Right hindlimb (tissue), 1 donor: Measurements from ENCODE around the gene PRKD1.
A peak's percentile ranks its signal among the peaks of the same experiment; 100 is the strongest.

Experiments
- DNase-seq: peaks from one replicate; pipeline ENCODE4 v3.0.0-alpha.2; 2018

The PRKD1 gene

DNA sequence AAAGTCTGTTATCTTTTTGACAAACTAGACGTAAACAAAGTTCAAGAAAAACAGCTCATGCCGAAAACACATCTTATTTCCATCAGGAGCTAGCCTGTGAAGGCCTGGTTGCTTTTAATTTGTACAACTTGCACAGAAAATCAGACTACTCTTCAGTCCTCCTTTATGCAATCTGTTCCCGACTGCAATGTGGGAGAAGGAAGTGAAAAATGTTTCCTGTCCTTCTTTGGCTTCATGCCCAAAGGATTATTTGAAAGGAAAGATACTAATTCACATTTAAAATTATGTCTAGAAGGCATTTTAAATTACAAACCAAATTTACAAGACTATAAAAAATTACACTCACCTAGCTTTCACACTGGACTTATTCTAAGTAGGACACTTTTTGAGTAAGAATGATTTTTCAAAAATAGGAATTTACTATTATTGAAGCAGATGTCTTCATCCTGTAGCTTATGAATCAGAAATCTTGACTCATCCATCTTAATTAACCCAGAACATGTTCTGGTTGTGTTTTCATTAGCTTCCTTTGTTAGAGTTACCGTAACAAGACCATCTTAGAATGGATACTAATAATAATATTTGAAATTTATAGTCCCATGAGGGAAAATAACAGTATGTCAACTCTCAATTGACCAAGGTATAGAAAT is 272.6 kb downstream of the PRKD1 start:
- no peak for DNase-seq

DNA sequence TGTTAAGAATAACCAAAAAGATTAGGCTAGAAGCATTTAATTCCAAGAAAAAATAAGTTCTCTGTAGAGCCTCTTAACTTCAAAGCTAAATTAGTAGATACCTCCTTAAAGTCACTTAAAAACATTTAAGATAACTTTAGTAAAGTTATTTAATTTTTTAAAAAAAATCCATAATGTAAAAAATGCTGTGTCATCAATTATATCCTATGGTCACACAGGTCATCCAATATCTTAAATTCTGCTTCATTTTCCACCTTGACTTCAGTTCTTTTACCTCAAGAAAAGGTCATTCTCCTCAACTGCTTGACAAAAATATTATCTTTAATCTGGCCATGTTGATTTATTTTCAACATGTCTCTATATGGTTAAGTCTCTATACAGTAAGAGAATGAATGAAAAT is 274.3 kb downstream of the PRKD1 start:
- DNase-seq, result no peak

DNA sequence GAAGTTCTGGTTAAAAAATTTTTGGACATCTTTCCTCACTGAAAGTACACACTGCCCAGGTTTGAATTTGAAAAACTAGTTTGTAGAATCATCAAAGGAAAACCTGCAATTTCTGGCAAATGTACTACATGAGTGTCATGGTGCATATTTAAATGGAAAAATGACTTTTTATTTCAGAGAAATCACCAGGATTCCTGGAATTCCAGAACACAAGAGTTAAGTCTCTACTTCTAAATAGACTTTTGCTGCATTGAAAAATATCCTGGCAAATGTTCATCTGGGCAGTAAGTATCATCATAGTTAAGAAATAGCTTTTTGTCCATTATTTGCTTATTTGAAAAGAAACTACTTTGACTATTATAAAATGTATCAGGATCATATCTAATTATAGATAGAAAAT is 275.1 kb downstream of the PRKD1 start:
- no peak for DNase-seq

DNA sequence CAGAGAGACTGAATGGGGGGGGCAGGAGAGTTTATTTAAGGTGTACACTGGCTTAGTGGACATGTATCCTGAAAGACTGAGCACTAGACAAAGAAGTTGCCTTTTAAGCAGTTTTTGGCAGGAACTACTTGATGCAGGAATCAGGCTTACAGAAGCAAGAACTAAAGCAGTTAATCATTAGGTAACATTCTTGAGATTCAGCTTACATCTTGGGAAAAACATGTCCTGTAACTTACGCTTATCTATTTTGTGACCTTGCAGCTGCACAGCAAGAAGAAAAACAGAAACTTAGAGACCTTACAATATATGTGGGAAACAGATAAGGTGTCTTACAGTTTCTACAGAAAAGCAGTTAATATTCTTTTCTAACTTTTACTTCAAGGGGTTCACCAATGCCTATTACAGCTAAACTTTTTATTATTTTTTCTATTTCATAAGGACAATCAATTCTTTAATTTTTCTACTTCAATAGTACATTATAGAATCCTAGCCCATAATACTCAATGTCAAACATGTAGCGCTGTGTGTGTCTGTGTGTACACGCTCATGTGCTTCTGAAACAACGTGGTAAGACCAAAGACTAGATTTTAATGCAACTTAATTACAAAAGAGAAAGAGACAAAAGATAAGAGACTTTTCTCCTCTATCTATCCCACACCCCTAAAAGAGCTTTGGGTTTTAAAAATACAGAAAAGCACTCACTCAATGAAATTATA is 276.9 kb downstream of the PRKD1 start:
- DNase-seq, result no peak

DNA sequence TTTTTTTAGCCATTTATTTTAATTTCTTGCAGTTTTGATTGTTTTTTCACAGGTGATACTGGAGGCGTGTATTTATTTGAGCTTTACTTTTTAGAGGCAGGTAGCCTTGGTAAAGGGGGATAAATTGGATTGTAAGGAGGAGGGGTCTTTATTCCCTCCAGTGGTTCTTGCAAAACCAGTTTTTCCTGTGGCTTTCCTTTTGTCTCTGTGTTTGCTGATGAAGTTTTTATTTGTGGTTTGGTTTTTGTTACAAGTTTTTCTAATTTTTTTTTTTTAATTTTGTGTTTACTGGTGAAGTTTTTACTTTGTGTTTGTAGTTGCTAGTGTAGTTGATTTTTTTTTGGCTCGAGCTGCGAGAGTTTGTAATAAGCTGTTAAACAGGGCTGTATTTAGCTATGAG is 278.5 kb downstream of the PRKD1 start:
- DNase-seq, result no peak

DNA sequence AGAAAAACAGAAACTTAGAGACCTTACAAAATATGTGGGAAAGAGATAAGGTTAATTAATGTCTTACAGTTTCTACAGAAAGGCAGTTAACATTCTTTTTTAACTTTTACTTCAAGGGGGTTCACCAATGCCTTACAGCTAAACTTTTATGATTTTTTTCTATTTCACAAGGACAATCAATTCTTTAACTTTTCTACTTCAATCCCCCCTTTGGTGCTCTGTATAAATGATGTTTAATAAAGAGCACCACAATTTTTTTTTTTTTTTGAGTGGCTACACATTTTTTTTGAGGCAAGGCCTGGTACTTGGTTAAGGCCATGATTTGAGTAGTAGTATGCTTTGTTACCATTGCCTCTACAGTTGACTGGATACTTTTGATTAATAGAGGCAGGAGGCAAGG is 279.6 kb downstream of the PRKD1 start:
- DNase-seq, result no peak

DNA sequence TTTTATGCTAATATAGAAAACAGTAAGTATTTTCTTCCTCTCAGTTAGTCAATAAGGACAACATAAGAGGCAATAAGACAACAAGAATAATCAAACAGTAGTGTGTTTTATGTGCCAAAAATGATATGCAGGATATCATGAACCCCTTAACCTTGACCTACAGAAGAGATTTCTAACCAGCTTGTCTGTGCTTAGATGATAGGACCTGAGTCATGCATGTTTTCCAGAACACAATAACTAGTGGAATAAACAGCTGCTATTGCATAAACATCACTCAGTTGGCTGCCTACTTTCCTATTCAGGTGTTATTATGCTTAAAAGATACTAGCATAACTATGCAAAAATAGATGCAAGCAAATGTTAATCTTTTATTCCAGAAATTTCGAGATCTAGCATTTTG is 282.5 kb downstream of the PRKD1 start:
- no peak for DNase-seq

DNA sequence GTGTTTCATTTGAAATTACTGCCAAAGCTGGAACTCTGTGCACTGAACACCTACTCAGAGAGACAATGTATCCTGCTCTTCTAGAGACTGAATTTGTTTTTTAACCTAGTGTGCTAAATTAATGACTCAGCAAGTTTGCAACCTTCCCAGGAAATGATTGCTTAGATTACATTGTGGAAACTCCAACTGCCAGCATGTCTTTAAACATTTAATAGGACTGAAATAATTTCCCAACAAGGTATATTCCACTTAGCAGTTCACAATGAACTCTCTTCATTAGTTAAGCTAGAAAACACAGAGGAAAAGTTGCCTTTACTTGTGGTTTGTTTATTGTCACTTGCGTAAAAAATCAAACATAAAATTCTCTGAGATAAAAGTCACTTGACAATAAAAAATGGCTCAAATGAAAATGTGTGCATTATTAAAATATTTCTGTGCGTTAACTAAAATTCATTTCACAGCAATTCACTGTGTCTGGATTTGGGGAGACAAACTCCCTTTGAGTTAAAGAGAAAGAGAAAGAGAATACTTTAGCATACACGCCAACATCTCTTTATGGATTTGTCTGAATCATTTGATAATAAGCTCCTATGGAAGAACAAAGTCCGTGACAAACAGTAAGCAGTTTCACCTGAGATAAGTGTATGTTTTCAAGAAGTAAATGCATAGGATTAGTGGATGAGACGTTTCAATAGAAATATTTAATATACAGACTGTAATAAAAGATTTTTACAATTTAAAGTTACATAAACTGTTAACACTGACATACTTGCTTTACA is 284.0 kb downstream of the PRKD1 start:
- DNase-seq, result no peak

DNA sequence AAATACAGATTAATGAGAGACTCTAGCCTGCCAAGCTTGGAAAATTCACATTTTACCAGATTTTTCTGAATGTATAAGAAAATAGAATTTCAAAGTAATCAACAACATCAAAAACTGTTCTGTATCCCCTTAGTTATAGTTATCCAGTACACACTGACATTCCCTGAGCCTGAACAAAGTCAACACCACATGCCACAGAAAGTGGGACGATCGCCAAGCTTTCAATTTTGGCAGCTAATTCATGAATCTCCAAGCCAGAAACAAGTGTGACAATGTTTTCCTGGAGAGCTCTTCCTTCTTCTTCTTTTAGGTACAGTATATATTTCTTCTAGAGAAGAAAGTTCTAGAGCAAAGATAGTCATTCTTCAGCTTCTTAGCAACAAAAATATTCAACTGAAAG is 290.2 kb downstream of the PRKD1 start:
- DNase-seq, result peak; percentile 49

DNA sequence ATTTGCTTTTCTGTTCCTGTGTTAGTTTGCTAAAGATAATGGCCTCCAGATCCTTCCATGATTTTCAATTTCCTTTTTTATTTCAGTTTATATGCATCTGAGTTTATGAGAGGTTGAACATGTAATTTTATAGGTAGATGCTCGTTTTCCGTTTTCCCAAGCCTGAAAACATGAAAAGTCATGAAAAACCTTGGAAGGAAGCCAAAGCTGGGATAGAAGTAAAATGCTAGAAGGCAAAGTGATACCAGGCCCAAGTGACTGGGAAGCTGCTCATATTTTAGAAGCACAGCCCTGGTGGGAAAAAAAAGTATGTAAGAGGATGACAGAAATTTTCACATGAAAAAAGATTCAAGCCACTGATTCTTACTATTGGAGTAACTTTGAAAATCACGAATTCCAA is 290.8 kb downstream of the PRKD1 start:
- DNase-seq, result no peak

DNA sequence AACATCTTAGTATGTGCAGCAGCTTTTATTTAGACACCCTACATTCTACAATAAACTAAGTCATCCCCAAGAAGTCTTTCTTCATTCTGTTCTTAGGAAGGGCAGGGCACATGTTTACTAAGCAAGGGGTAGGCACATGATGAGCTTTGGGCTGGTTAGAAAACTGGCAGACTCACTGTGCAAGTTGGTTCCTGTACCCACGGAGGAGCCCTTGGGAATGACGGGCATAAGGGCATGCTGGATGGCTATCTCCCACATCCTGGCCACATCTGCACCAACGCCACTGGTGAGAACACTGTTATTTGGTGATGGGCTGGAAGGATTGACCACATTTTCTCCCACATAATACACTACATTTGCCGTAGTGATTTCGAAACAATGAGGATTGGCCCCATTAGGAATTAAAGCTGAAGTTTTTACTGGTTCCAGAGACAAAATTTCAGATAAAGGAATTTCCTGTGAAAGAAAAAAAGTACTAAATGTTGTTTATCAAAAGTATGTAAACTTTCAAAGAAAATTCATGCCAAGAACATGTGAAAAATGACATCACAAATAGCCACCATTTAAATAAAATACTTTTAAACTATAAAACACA is 297.0 kb downstream of the PRKD1 start:
- DNase-seq, result no peak

DNA sequence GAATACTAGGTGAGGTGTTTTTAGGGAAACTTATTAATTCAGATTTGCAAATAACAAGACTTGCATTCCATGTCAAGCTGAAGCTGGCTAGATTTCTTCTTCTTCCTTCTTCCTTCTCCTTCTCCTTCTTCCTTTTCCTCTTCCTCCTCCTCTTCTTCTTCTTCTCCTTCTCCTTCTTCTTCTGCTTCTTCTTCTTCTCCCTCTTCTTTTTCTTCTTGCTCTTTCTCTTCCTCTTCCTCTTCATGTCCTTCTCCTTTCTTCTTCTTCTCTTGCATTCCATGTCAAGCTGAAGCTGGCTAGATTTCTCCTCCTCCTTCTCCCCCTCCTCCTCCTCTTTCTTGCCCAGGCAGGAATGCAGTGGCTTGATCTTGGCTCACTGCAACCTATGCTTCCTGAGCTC is 297.8 kb downstream of the PRKD1 start:
- no peak for DNase-seq

DNA sequence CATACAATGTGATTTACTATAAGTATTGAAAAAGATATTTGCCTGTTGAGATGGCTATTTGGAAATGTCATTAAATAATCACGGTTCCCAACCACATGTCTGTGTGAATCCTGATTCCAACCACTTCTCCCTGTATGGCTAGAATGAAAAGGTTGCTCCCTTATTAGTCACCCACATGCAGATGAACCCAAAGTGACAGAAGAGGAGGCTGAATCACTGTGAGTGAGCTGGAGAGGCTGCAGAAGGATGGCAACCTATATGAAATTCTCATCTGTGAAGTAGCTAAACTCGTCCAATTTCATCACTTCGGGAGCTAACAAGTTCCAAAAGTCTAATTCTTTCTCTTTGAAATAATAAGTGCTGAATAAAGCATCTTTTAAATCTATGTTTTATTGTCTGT is 300.5 kb downstream of the PRKD1 start:
- DNase-seq, result no peak

DNA sequence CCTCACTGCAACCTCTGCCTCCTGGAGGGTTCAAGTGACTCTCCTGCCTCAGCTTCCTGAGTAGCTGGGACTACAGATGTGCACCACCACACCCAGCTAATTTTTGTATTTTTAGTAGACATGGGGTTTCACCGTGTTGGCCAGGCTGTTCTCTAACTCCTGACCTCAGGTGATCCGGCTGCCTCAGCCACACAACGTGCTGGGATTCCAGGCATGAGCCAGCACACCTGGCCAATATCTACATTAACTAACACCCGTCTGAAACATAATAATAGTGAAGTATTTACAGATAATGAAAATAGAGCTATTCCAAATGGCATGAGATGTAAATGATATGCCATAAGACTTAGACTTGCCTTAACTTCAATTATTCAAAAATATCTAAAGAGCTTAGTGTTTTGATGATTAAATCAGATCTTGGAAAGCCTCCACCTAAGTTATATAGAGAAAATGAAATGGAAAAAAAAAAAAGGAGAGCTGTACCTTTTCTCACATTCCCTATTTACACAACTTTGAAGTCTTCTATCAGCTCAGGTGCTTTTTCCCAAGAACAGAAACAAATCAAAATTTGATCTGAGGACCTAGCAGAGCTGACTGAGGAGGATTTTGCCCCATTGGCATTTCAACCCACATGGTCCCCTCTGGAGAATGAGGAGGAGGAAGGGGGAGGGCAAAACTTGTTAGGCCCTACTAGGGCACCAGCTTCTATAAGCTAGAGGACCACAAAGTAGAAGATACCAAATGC is 309.2 kb downstream of the PRKD1 start:
- DNase-seq, result no peak

DNA sequence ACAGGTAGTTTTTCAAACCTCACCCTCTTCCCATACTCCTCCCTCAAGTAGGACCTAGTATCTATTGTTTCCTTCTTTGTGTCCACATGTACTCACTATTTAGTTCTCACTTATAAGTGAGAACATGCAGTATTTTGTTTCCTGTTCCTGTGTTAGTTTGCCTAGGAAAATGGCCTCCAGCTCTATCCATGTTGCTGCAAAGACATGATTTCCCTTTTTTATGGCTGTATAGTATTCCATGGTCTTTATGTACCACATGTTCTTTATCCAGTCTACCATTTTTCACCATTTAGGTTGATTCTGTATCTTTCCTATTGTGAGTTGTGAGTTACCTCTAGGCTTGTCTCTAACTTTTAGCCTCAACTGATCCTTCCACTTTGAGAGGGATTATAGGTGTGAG is 310.7 kb downstream of the PRKD1 start:
- no peak for DNase-seq

DNA sequence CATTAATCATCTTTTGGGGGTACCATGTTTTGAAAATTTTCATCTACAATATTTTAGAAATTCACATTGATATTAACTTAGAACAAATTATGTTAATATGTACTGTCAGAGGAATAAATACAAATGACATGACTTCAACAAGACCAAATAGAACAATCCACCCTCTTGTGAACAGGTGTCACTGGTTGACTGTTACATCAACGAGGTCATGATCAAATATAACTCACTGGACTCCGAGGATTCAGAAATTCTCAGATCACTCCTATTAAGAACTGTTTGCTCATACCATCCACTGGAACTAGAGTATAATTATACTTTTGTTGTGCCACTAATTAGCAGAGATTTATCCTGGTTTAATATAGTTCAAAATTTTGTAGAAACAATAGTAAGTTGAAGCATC is 318.8 kb downstream of the PRKD1 start:
- no peak for DNase-seq

DNA sequence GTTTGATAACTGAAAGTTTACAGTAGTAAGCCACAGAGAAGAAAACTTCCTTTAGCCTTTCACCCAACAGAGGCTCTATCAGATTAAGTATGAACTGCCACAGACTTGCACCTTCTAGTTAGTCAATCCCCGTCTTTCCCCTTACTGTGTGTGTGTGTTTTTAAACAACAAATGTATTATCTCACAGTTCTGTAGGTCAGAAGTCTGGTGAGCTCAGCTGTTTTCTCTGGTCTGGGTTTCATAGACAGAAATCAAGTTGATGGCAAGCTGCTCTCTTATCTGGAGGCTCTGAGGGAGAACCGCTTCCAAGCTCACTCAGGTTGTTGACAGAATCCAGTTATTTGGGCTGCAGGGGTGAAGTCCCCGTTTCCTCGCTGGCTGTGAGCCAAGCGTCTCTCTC is 320.5 kb downstream of the PRKD1 start:
- no peak for DNase-seq

DNA sequence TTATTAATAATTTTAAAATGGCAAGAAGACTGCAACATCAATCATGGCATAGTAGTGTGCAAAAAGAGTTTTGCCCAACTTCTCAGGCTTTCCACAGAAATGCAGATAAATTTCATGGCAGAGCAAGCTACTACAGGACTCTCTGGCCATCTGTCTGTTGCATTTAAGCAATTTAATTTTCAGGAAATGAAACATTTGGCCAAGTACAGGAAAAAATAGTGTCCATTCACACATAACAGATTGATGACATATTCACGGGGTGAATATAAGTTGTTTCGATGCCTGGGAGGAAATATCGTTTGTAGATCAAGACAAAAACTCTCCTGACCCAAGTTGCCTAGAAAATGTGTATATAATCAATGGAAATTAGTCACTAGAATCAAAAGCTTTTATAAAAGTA is 324.0 kb downstream of the PRKD1 start:
- DNase-seq, result no peak

DNA sequence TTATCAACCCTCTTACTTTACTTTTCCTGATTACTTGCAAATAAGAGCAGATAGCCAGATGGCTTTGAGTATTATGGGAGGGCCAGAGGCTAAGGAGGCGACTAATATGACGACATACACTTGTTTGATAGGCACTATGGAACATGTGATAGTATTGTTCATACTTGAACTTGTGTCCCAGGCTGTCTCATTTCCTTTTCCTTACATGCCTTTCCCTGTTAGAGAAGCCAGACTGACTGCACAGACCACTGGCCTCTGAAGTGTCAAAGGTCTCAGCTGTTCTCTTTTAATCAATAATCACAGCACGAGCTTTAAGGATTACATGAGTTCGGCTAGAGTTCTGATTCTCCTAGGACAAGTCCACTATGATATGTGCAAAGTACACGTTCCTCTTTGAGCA is 326.0 kb downstream of the PRKD1 start:
- DNase-seq, result no peak

DNA sequence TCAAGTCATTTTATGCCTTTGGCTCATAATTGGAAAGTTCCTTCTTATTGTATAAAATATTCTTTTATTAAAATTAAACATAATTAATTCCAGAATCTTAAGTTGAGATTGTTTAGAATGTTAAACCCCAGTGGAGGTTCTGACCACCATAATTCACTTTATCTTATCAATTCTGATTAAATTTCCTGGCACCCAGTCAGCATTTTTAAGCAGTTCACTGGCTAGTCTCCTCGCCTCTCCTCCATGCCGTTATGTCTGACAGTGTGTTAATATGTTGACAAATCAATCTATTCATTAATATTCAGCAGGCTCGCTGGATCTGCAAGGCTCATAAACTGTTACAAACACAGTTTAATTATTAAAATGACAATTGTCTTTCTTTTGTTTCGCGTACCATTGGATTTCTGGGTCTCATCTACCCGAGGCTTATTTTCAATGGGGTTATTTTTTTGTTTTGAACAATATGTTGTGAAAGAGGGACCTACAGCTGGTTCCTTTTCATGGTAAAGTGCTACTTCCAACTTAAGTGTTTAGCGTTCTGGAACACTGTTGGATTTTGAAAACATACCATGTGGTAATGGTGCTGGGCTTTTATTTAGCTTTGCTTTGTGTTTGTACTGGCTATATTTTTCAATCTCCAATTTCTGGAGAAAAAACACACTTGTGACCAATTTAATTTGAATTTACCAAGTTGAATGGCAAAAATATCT is 339.7 kb downstream of the PRKD1 start:
- no peak for DNase-seq

DNA sequence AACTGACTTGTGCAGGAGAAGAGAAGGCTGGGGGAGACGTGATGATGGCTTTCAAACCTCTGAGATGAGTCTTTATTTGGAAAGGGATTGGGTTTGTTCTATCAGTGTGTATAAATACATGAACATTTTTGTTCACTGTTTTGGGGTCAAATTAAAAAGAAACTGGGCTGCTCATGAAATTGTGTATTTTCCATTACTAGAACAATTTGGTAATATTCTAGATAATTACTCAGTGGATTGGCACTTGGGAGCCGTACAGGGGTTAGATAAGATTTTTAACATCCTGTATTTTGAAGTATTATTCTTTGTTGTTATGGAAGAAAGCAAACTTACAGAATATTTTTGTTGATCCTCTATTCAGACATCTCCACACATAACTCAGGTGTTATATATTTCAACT is 340.6 kb downstream of the PRKD1 start:
- no peak for DNase-seq

DNA sequence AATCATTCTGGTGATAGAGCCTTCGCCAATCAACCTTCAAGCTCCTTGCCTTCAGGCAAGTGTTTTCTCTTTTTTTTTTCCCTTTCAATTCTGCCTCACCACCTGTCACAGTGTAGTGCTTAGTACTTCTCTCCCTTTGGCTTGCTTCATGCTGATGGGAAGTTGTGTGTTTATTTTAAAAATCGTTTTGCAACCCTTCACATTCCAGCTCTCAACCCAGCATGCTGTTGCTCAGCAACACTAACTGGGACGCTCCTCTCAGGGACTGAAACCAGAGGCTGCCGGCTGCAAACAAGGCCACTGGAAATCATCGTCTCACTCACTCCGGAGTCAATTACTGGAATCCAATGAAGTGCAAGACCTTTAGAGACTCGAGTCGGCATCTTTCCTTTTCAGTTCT is 342.7 kb downstream of the PRKD1 start:
- peak; percentile 65 for DNase-seq
